ENCODE results near the gene CSNK1E.

Gene CSNK1E

GRCh38 chr22:38244106-38244505 is 73.1 kb downstream of the CSNK1E start:
- DNase-seq (ENCODE audit: low spot score in 2 of 2) (no peak), ATAC-seq (replicated peaks; ENCODE audit: extremely low read depth, poor library complexity, severe bottlenecking) (no peak)
- no peak overlapping the region for H3K27ac Mint-ChIP-seq (ENCODE audit: low read depth)
- no peak overlapping the region for H3K4me3 Mint-ChIP-seq
- peaks cover 15% of the 10 kb centered on the region for H3K36me3 Mint-ChIP-seq (ENCODE audit: insufficient read depth)
- peaks cover 17% of the 10 kb centered on the region for H3K4me1 Mint-ChIP-seq
- H3K9me3 Mint-ChIP-seq, result no peaks in the 10 kb centered on the region
- no peaks in the 10 kb centered on the region for H3K27me3 Mint-ChIP-seq

- Mint-ChIP-seq H3K4me3 (no peak overlapping the region), H3K4me1 (peaks cover 11% of the 10 kb centered on the region), H3K27me3 (no peaks in the 10 kb centered on the region), H3K9me3 (no peaks in the 10 kb centered on the region), H3K36me3 (ENCODE audit: insufficient read depth) (peaks cover 16% of the 10 kb centered on the region), H3K27ac (ENCODE audit: low read depth) (no peak overlapping the region)
- DNase-seq (ENCODE audit: low spot score in 2 of 2) (no peak), ATAC-seq (replicated peaks; ENCODE audit: extremely low read depth, poor library complexity, severe bottlenecking) (no peak)
These were observed 74.0 kb downstream of the CSNK1E start for GRCh38 chr22:38243007-38243765.

GRCh38 chr22:38240734-38241252 is 76.4 kb downstream of the CSNK1E start:
- H3K9me3 Mint-ChIP-seq, result no peaks in the 10 kb centered on the region
- H3K4me3 Mint-ChIP-seq, result no peak overlapping the region
- no peaks in the 10 kb centered on the region for H3K27me3 Mint-ChIP-seq
- H3K4me1 Mint-ChIP-seq, result peaks cover 11% of the 10 kb centered on the region
- no peak for DNase-seq (ENCODE audit: low spot score in 2 of 2)
- no peak for ATAC-seq (replicated peaks; ENCODE audit: extremely low read depth, poor library complexity, severe bottlenecking)
- peaks cover 18% of the 10 kb centered on the region for H3K36me3 Mint-ChIP-seq (ENCODE audit: insufficient read depth)
- no peak overlapping the region for H3K27ac Mint-ChIP-seq (ENCODE audit: low read depth)

Data from central memory CD8-positive, alpha-beta T cell (primary cell).